DND-41 (cell line): ENCODE data around the gene RAMP2.

ENCODE experiments used
- ATAC-seq: fragments of 200-7000 bp; cut with Tn5 transposase; 3 replicates; pipeline ENCODE4 v1.9.1; 2021; ENCODE audit warnings: low read depth; ENCODE audit not compliant: insufficient read depth
- DNase-seq: peaks from one replicate; pipeline ENCODE4 v3.0.0-alpha.2; 2020
- H2AFZ ChIP-seq: 2 replicates; pipeline ENCODE4 v1.6.0; 2012; ENCODE audit warnings: low read depth, low read length
- H3K27ac ChIP-seq: 2 replicates; pipeline ENCODE4 v1.5.1; 2012; ENCODE audit warnings: low read length, inconsistent platforms
- H3K27me3 ChIP-seq: fragments of 200-600 bp; sonication (generic); 2 replicates; pipeline ENCODE4 v1.6.0; 2012; ENCODE audit warnings: low read length, mild to moderate bottlenecking, inconsistent platforms; ENCODE audit not compliant: insufficient read depth, poor library complexity
- H3K36me3 ChIP-seq: 2 replicates; pipeline ENCODE4 v1.5.1; 2012; ENCODE audit warnings: low read length, inconsistent platforms; ENCODE audit not compliant: insufficient read depth
- H3K4me1 ChIP-seq: 2 replicates; pipeline ENCODE4 v1.5.1; 2012; ENCODE audit warnings: mild to moderate bottlenecking, low read length; ENCODE audit not compliant: insufficient read depth
- H3K4me2 ChIP-seq: 2 replicates; pipeline ENCODE4 v1.6.0; 2012; ENCODE audit warnings: mild to moderate bottlenecking, moderate library complexity, low read length, inconsistent platforms; ENCODE audit not compliant: insufficient read depth
- H3K4me3 ChIP-seq, 2 experiments: fragments of 200-600 bp in 1 of 2; shearing (Covaris generic) in 1 of 2; 2 replicates each; pipeline ENCODE4 v1.5.1; 2012 to 2016; ENCODE audit warnings: inconsistent platforms in 2 of 2, low read length in 2 of 2, mild to moderate bottlenecking in 2 of 2, low read depth in 1 of 2, moderate library complexity in 1 of 2
- H3K79me2 ChIP-seq: 2 replicates; pipeline ENCODE4 v1.6.0; 2012; ENCODE audit warnings: low read length, inconsistent platforms; ENCODE audit not compliant: insufficient read depth
- H3K9ac ChIP-seq: 2 replicates; pipeline ENCODE4 v1.6.0; 2012; ENCODE audit warnings: low read depth, mild to moderate bottlenecking, inconsistent platforms, low read length, moderate library complexity
- H3K9me3 ChIP-seq: 2 replicates; pipeline ENCODE4 v1.5.1; 2012; ENCODE audit warnings: low read length, moderate library complexity, mild to moderate bottlenecking, inconsistent platforms; ENCODE audit not compliant: insufficient read depth, severe bottlenecking
- H4K20me1 ChIP-seq: 2 replicates; pipeline ENCODE4 v1.6.0; 2012; ENCODE audit warnings: low read length; ENCODE audit not compliant: insufficient read depth
- EZH2 ChIP-seq: IDR thresholded peaks from 3 replicates; pipeline ENCODE4 v1.6.1; 2012; ENCODE audit warnings: borderline replicate concordance, low read depth, mild to moderate bottlenecking, moderate library complexity, low read length, inconsistent platforms; ENCODE audit not compliant: severe bottlenecking
- TF ChIP-seq, protein P1 (sequence below): IDR thresholded peaks from 2 replicates; pipeline ENCODE4 v1.5.1; 2012; ENCODE audit warnings: borderline replicate concordance, low read length, moderate library complexity, mild to moderate bottlenecking; ENCODE audit not compliant: poor library complexity, severe bottlenecking; ENCODE audit errors: extremely low read depth

The RAMP2 gene, protein sequence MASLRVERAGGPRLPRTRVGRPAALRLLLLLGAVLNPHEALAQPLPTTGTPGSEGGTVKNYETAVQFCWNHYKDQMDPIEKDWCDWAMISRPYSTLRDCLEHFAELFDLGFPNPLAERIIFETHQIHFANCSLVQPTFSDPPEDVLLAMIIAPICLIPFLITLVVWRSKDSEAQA

DNA sequence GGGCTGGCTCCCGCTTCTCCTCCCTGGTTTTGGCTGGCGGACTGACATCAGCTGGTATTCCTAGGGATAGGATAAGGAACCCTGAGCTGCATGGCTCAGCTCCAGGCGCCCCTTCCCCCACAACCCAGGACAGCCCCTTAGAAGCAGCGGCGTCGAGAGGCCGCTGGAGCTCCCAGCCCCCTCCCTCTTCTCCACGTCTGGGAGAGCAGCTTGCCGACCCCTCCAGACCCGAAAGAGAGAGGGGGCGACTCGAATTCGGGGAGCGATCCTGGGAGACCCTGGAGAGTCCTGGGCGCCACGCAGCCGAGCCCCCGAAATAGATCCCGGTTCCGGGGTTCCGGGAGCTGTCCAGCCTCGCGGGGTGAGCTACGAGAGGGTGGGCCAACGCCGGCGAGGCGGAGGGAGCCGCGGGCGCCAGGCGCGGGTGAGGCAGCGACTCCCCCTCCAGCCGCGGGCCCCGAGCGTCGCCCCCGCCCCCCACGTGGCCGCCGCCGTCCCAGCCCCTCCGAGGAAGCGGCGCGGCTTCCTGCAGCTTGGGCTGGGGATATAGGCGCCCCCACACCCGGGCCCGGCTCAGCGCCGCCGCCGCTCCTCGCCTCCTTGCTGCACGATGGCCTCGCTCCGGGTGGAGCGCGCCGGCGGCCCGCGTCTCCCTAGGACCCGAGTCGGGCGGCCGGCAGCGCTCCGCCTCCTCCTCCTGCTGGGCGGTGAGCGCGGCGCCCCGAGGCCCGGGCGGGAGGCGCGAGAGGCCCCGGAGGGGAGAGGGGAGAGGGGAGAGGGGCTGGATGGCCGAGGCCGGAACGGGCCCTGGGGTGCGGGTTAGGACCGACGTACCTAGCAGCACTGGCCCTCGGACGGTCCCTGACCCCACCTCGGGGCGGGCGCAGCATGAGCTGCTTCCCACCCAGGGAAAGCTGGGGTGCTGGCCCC is at the start of gene RAMP2:
Gene RAMP2 (plus strand): TSS at position 576 of the 930 bp plus-strand sequence. CDS start 35 bp downstream, at position 611.
- peaks cover 36% of the 10 kb centered on the region for H3K27me3 ChIP-seq
- peak within 1 kb of the TSS; percentile 65 for H2AFZ ChIP-seq
- H3K4me2 ChIP-seq: peak within 1 kb of the TSS; percentile 74

DNA sequence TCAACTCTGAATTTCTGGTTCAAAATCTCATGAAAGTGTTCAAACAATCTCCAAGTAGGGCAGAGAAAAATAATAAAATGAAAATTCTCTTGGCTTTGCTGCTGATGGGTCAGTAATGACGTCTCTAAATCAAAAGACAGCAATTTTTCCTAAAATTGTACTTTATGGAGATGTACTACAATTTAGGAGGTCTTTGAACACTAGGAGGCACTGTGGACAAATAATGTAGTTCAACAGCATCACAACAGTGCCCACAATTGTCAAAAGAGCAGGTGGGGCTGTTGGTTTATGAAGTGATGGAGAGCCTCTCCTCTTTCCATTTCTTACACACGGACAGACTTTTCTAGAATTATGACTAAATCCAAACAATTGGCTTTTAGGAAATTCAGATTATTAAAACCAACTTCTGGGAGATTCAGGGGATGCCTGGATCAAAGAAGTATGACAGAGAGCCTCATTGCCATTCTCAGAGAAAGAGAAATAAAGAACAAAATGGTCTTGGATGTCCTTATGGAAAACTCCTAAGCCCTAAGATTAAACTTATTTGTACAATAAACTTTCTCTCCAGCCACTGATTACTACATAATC is 39.9 kb upstream of the RAMP2 start:
- H3K4me2 ChIP-seq: no peak overlapping the region
- no peaks in the 10 kb centered on the region for H3K79me2 ChIP-seq
- no peak overlapping the region for H2AFZ ChIP-seq
- H3K4me3 ChIP-seq: no peak overlapping the region
- ATAC-seq (peak; percentile 89), DNase-seq (peak; percentile 45)
- no peaks in the 10 kb centered on the region for H3K27me3 ChIP-seq
- H3K27ac ChIP-seq: no peak overlapping the region
- no peaks in the 10 kb centered on the region for H3K4me1 ChIP-seq
- no peaks in the 10 kb centered on the region for H3K9me3 ChIP-seq
- H3K9ac ChIP-seq: no peak overlapping the region
- H3K36me3 ChIP-seq: peaks cover 79% of the 10 kb centered on the region
- TF ChIP-seq EZH2: no peak
- TF ChIP-seq, protein P1, sequence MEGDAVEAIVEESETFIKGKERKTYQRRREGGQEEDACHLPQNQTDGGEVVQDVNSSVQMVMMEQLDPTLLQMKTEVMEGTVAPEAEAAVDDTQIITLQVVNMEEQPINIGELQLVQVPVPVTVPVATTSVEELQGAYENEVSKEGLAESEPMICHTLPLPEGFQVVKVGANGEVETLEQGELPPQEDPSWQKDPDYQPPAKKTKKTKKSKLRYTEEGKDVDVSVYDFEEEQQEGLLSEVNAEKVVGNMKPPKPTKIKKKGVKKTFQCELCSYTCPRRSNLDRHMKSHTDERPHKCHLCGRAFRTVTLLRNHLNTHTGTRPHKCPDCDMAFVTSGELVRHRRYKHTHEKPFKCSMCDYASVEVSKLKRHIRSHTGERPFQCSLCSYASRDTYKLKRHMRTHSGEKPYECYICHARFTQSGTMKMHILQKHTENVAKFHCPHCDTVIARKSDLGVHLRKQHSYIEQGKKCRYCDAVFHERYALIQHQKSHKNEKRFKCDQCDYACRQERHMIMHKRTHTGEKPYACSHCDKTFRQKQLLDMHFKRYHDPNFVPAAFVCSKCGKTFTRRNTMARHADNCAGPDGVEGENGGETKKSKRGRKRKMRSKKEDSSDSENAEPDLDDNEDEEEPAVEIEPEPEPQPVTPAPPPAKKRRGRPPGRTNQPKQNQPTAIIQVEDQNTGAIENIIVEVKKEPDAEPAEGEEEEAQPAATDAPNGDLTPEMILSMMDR: peak; percentile 81
- no peaks in the 10 kb centered on the region for H4K20me1 ChIP-seq

More for the DNA sequence above, at the start of gene RAMP2:
- Histone ChIP-seq H3K4me3 (peak within 1 kb of the TSS; percentile 12 to 56; a peak in 3 of 4 replicates), H3K4me1 (peaks cover 19% of the 10 kb centered on the region), H3K27ac (no peak within 1 kb of the TSS), H3K36me3 (no peaks in the 10 kb centered on the region), H3K9me3 (no peaks in the 10 kb centered on the region), H4K20me1 (no peaks in the 10 kb centered on the region), H3K79me2 (no peaks in the 10 kb centered on the region), H3K9ac (peak within 1 kb of the TSS; percentile 56)
- TF ChIP-seq, protein P1: no peak
- TF ChIP-seq EZH2: peak; percentile 64
- DNase-seq (peak; percentile 53), ATAC-seq (peak; percentile 78)

DNA sequence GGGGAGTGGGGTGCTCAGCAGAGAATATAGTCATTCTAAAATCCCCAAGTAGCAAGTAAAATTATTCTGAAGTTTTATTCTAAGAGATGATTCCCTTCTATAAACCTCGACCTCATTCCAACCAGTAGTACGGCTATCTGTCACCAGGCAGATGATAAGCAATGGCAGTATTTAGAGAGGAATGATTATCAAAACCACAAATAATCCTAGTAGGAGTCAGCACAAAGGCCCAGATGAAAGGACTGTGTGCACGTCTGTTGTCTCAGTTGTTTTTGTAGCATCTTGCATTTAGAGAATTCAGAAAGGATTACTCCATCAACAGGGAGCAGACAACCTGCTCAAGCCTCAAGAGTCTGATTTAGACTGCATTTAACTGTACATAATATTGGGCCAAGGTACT is 37.4 kb upstream of the RAMP2 start:
- Histone ChIP-seq H3K4me3 (no peak overlapping the region), H3K9me3 (no peaks in the 10 kb centered on the region), H4K20me1 (no peaks in the 10 kb centered on the region), H3K27ac (no peak overlapping the region), H3K27me3 (no peaks in the 10 kb centered on the region), H3K4me2 (no peak overlapping the region), H3K9ac (no peak overlapping the region), H3K4me1 (no peaks in the 10 kb centered on the region), H3K36me3 (peaks cover 72% of the 10 kb centered on the region), H3K79me2 (no peaks in the 10 kb centered on the region), H2AFZ (no peak overlapping the region)
- TF ChIP-seq EZH2: no peak
- TF ChIP-seq, protein P1: no peak
- ATAC-seq (no peak), DNase-seq (no peak)
